Measurements from ENCODE around the gene NXNL1. TPM values are rescaled to one million over a fixed set of nuclear protein-coding genes. Genes with fewer than 3 reads are reported as not detected.

Gene NXNL1
- total and polyA plus RNA-seq, 2 of the 13 experiments (the other 11 are each of a cell fraction or from before 2014, with no cell fraction given) = not detected

GRCh38 chr19:17503240-17503639, 42.5 kb upstream of the NXNL1 start:
- no TSS peak for BruUV-seq (replicated peaks)
- Histone ChIP-seq H3K27me3 (ENCODE audit: control insufficient read depth in 1 of 2, insufficient read depth in 2 of 2, low read length in 2 of 2) (no peaks in the 10 kb centered on the region), H3K4me2 (ENCODE audit: low read depth, low read length) (no peak overlapping the region), H3K9ac (ENCODE audit: insufficient read depth, low read depth, low read length) (no peak overlapping the region), H3K4me3 (replicated peaks in 1 of 3; ENCODE audit: insufficient read depth in 1 of 3, low read depth in 2 of 3, low read length in 3 of 3) (no peak overlapping the region), H3K9me3 (ENCODE audit: low read length) (no peaks in the 10 kb centered on the region), H3K79me2 (ENCODE audit: insufficient read depth, low read length) (peaks cover 2% of the 10 kb centered on the region), H3K36me3 (replicated peaks in 1 of 2; ENCODE audit: control insufficient read depth in 1 of 2, insufficient read depth in 2 of 2, low read length in 2 of 2) (0 out of 5 replicates have a peak, but pooled peaks cover 0 to 4% of the 10 kb centered on the region in 2 experiments), H4K20me1 (ENCODE audit: insufficient read depth, low read length) (no peaks in the 10 kb centered on the region), H2AFZ (ENCODE audit: low read length) (no peak overlapping the region), H3K4me1 (ENCODE audit: insufficient read depth, low read length) (peaks cover 41% of the 10 kb centered on the region), H3K27ac (ENCODE audit: extremely low read length, insufficient read depth, low read length) (no peak overlapping the region)
- in situ Hi-C loops (cut with HindIII; ENCODE audit: extremely low pct_ligation_motif_present, low pct_unique_long_range_greater_than_20kb) (no loop called here), intact Hi-C loops (cut with micrococcal nuclease; ENCODE audit: unreplicated experiment) (no loop called here)
- no peak for ATAC-seq
- TF ChIP-seq ZNF101 (CRISPR knock-in tag; IDR thresholded peaks at IDR 0.05; ENCODE audit: borderline replicate concordance, low read depth) (no peak), PHF5A (CRISPR knock-in tag; IDR thresholded peaks at IDR 0.05; ENCODE audit: low read depth, unreplicated experiment) (no peak), REPIN1 (CRISPR knock-in tag; IDR thresholded peaks at IDR 0.05; ENCODE audit: borderline replicate concordance, low read depth) (no peak), ZBTB26 (CRISPR knock-in tag; IDR thresholded peaks at IDR 0.05; ENCODE audit: borderline replicate concordance) (no peak), SRY (CRISPR knock-in tag; IDR thresholded peaks at IDR 0.05) (no peak), ZNF646 (CRISPR knock-in tag; IDR thresholded peaks at IDR 0.05) (no peak), ZNF841 (CRISPR knock-in tag; IDR thresholded peaks at IDR 0.05; ENCODE audit: borderline replicate concordance) (no peak), MEIS2 (CRISPR knock-in tag; IDR thresholded peaks at IDR 0.05) (no peak), NR3C1 (CRISPR knock-in tag; IDR thresholded peaks at IDR 0.05) (no peak), ZNF713 (CRISPR knock-in tag; IDR thresholded peaks at IDR 0.05) (no peak), ZNF510 (CRISPR knock-in tag; IDR thresholded peaks at IDR 0.05; ENCODE audit: low read depth) (no peak), ZNF362 (CRISPR knock-in tag; IDR thresholded peaks at IDR 0.05; ENCODE audit: borderline replicate concordance) (no peak), ZNF207 (IDR thresholded peaks at IDR 0.05; ENCODE audit: borderline replicate concordance) (no peak), ETS1 (CRISPR knock-in tag; IDR thresholded peaks at IDR 0.05) (no peak)
- no peak for DNase-seq (ENCODE audit: low spot score)
- ChIA-PET POLR2A (no interaction called here), CTCF (ENCODE audit: low intra/inter-chr PET ratio, low total read pairs) (no interaction called here)
- FAIRE-seq = no peak
- WGBS (ENCODE audit: low lambda C conversion rate) = 93% methylated on average over 6 of the region's 6 CpGs

All from HepG2 (cell line).